ENCODE measurements around the gene IFNGR2.

IFNGR2 gene

GRCh38 chr21:33368576-33368975, 34.6 kb upstream of the IFNGR2 start:
- ChIA-PET CTCF (no interaction called here), POLR2A (ENCODE audit: low non-redundant PET) (no interaction called here)
- no peak overlapping the region for H3K27ac ChIP-seq
- no peak for DNase-seq (ENCODE audit: low spot score)
- TF ChIP-seq CTCF (conservative IDR thresholded peaks at IDR 0.05; ENCODE audit: low read depth) = no peak

GRCh38 chr21:33369586-33369985, 33.6 kb upstream of the IFNGR2 start:
- H3K27ac ChIP-seq = no peak overlapping the region
- CTCF ChIA-PET = interaction anchor here (1.5 kb wide), 1 partner anchor 9 kb away, joined by 4 read pairs; no protein-coding TSS in a partner anchor
- TF ChIP-seq CTCF (conservative IDR thresholded peaks at IDR 0.05; ENCODE audit: low read depth) = no peak
- POLR2A ChIA-PET (ENCODE audit: low non-redundant PET) = no interaction called here
- DNase-seq (ENCODE audit: low spot score) = no peak

- TF ChIP-seq CTCF (conservative IDR thresholded peaks at IDR 0.05; ENCODE audit: low read depth) = no peak
- H3K27ac ChIP-seq = no peak overlapping the region
- DNase-seq (ENCODE audit: low spot score) = no peak
- ChIA-PET CTCF (interaction anchor here (1.5 kb wide), 1 partner anchor 10 kb away, joined by 4 read pairs; no protein-coding TSS in a partner anchor), POLR2A (ENCODE audit: low non-redundant PET) (no interaction called here)
Measured at GRCh38 chr21:33370305-33370704, 32.9 kb upstream of the IFNGR2 start.

GRCh38 chr21:33371366-33371765, 31.8 kb upstream of the IFNGR2 start:
- DNase-seq (ENCODE audit: low spot score) = no peak
- ChIA-PET CTCF (no interaction called here), POLR2A (ENCODE audit: low non-redundant PET) (no interaction called here)
- H3K27ac ChIP-seq = no peak overlapping the region
- no peak for TF ChIP-seq CTCF (conservative IDR thresholded peaks at IDR 0.05; ENCODE audit: low read depth)

- H3K27ac ChIP-seq = no peak overlapping the region
- no peak for TF ChIP-seq CTCF (conservative IDR thresholded peaks at IDR 0.05; ENCODE audit: low read depth)
- DNase-seq (ENCODE audit: low spot score) = no peak
- CTCF ChIA-PET = no interaction called here
- POLR2A ChIA-PET (ENCODE audit: low non-redundant PET) = no interaction called here
Measured at GRCh38 chr21:33372582-33372981, 30.6 kb upstream of the IFNGR2 start.

- no peak for DNase-seq (ENCODE audit: low spot score)
- POLR2A ChIA-PET (ENCODE audit: low non-redundant PET) = no interaction called here
- CTCF ChIA-PET = interaction anchor here (1.3 kb wide), 1 partner anchor 12 kb away, joined by 3 read pairs; no protein-coding TSS in a partner anchor
- no peak for TF ChIP-seq CTCF (conservative IDR thresholded peaks at IDR 0.05; ENCODE audit: low read depth)
- no peak overlapping the region for H3K27ac ChIP-seq
Measured at GRCh38 chr21:33373451-33373850, 29.8 kb upstream of the IFNGR2 start.

GRCh38 chr21:33374080-33374449, 29.1 kb upstream of the IFNGR2 start:
- no peak overlapping the region for H3K27ac ChIP-seq
- ChIA-PET CTCF (interaction anchor here (1.3 kb wide), 1 partner anchor 12 kb away, joined by 3 read pairs; no protein-coding TSS in a partner anchor), POLR2A (ENCODE audit: low non-redundant PET) (no interaction called here)
- no peak for DNase-seq (ENCODE audit: low spot score)
- no peak for TF ChIP-seq CTCF (conservative IDR thresholded peaks at IDR 0.05; ENCODE audit: low read depth)
